Adipose tissue (tissue), 3 donors: Measurements from ENCODE around the gene MAGI1. TPM values are rescaled to one million over a fixed set of nuclear protein-coding genes. Genes with fewer than 3 reads are reported as not detected.

Experiments
- H3K27ac ChIP-seq: one replicate; pipeline ENCODE4 v1.5.1; 2013; ENCODE audit warnings: low read depth, low read length
- WGBS, 3 donors: extraction: QIAGEN DNeasy Blood & Tissue Kit; methylation state at CpG; one replicate each; pipeline ENCODE4 v1.1.7; 2013; 5-methylcytosine and 5-hydroxymethylcytosine counted together
- polyA plus RNA-seq, 3 donors: library from polyadenylated mRNA; stranded (reverse); fragments of 200-250 nt; gene quantifications; one replicate each; pipeline ENCODE4 v1.2.3, GENCODE V29; 2013
- donor health status: healthy with polysubstance abuse.
- donor health status: Bipolar disorder and iron deficiency.
- donor health status: healthy.

The MAGI1 gene
- polyA plus RNA-seq, 3 donors, result 8.8 to 10.5 (median 10.4) TPM

DNA sequence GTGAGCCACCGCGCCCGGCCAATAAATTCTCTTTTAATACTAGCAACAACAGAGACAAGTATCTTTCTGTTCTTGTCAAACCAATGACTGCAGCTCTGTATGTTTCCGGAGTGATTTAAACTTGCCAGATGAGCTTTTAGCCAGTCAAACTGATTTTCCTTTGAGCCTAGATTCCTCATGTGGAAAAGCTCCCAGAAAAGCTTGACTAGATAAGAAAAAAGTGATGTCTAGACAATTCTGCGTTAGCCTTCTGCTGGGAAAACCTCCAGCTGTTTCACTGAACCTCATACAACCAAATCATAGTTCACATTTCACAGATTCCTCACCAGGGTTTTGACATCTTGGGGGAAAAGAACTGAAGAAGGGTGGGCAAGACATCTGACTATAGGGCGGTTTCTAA, 78.6 kb downstream of the MAGI1 start:
- 40 to 66% (median 60%) methylated on average over 6 of the region's 6 CpGs for WGBS, 3 donors

DNA sequence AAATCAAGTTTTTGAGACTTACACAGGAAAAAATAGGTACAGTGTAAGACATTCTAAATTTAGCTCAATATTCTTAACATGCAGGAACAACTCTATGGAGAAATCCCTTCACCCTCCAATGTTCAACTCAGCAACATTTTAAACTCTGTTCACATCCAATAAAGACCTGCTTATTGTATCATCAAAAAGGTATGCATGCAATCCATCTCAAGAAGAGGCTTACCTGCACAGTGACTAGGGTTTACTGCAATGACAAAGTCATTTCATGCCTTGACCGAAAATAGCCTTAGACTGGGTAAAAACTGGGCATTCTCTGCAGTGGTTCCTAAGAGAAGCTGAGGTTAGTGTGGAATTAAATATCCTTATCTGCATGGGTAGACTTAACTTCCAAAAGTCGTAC, 80.5 kb downstream of the MAGI1 start:
- no peak overlapping the region for H3K27ac ChIP-seq
- 92 to 95% (median 93%) methylated on average over 2 of the region's 2 CpGs for WGBS, 3 donors

More for the DNA sequence above, 78.6 kb downstream of the MAGI1 start:
- H3K27ac ChIP-seq, result no peak overlapping the region

DNA sequence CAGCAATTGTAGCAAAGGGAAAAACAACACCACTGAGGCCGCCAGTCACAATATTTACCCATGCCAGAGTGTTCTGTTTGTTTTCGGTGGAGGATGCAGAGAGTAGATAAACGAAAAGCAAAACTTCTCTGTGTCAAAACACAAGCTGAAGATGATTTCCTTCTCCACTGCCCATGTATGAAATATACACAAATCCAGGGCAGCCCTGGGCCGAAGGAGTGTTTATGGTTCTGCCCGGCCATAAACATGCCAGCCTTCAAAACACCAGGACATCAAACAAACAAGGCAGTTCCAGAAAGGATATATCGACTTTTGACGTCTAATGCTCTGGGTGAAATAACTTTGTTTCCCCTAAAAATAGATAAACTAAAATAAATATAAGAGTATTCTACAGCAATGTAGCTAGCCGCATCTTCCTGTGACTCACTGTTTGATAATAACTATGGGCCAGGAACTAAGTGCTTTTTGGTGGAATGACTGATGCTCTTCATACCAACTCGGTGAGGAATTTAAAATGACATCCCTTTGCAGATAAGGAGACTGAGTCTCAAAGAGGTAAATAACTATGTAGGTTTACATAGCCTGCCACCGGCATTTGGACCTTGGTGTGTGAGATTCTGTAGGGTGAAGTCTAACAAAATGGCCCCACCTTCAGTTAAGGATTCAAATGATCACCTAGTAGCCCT, 82.8 kb downstream of the MAGI1 start:
- WGBS, 3 donors, result 63 to 89% (median 82%) methylated on average over 10 of the region's 10 CpGs
- no peak overlapping the region for H3K27ac ChIP-seq

DNA sequence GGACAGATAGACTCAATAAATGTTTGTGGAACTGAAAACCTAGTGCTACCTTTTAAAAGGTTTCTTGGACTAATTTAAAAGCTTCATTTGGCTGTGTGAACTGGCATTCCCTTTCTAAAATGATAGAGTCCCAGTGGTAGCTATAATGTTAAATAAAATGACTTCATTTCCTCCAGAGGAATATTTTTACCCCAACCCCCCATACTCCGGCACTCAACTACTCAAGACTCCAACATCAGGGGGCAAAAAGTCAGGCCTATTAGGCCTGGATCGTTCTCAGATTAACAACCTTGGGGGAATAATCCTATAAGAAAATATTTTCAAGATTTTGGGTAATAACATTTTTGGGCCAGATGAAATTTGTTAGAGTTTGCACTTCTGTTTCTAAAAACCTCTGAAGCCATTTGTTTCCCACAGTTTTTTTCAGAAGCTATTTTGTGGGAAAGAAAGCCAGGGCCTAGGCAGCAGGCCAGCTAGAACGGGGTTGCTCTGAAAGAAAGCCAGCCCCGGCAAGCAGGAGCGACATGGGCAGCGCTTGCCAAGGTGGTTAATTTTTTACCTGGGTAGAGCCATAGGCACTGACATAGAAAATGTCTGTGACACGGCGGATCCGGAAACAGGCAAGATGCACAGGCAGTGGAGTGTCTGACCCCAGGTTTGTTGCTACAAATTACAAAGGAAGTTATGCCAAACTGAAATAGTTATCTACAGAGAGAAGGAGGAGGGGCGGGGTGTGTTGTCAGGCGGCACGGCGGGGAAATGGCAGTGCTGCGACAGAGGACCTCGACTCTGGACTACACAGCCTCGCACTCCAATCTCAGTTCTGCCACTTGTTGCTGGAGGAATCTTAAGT, 84.6 kb downstream of the MAGI1 start:
- WGBS, 3 donors, result 22 to 52% (median 36%) methylated on average over 16 of the region's 16 CpGs
- H3K27ac ChIP-seq, result no peak overlapping the region

DNA sequence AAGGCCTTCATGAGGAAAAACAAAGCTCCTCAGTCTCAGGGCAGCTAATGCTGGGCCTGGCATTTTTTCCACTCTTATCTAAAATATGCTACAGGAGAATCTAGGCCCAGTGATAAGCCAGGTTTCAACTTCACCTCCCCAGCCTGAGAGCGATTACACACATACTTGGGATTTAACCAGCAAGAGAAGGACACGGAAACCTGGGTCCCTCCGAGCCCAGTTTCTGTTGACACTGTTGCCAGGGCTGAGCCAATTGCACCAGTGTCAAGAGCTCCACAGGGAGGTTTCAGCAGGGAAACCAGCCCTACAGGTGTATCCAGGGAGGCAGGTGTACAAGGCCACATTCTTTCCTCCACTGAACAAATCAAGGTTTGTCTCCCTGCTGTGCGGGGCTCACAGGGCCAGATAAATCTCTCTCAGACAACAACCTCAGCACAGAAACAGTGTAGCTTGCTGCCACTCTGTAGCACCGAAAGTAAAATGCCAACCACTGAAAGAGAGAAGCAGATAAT, 85.4 kb downstream of the MAGI1 start:
- no peak overlapping the region for H3K27ac ChIP-seq
- WGBS, 3 donors, result 29 to 66% (median 65%) methylated on average over 5 of the region's 5 CpGs

DNA sequence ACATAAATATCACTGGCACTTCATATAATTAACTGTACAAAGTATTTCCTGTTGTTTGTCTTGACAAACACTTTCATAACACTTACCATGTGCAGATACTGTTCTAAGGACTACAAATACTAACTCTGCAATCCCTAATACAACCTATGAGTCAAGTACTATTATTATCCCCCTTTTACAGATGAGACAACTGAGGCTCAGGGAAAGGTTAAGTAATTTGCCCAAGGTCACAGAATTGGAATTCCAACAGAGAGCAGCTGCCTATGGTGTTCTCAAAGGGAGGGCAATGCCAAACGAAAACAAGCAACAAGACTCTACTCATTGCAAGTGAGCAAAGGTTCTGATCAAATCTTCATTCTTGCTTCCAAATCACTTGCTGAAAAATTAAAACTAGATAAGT, 85.9 kb downstream of the MAGI1 start:
- no peak overlapping the region for H3K27ac ChIP-seq
- 29 to 86% (median 69%) methylated on average over 1 of the region's 1 CpG for WGBS, 3 donors

DNA sequence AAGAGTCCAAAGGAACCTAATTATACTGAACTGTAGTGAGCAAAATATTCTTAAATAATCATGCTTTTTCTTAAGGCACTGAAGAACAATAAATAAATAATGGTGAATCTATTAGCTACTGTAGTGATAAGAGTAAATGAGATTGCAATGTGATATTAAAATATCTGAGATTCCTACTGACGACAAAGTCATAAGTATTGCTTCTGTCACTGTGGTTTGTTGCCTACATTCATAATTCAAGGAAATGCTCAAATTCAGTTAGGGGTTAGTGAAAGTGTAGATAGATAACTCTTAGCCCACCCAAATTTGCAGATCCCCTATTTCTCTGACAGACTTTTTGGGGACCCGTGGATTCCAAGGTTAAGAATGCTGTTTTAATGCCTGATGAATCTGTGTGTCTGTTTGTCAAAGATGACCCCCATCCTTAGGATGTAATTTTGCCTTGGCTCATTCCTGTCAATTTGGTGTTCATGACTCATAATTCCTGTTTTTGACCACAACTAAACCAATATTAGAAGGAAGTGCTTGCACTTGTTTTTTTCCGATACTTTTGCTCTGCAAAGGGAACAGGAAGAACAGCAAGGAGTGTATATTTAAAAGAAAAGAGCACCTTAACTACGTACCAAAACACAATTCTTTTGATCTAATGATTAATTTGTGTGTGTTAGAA, 86.7 kb downstream of the MAGI1 start:
- WGBS, 3 donors, result 46 to 50% (median 47%) methylated on average over 4 of the region's 4 CpGs
- no peak overlapping the region for H3K27ac ChIP-seq

DNA sequence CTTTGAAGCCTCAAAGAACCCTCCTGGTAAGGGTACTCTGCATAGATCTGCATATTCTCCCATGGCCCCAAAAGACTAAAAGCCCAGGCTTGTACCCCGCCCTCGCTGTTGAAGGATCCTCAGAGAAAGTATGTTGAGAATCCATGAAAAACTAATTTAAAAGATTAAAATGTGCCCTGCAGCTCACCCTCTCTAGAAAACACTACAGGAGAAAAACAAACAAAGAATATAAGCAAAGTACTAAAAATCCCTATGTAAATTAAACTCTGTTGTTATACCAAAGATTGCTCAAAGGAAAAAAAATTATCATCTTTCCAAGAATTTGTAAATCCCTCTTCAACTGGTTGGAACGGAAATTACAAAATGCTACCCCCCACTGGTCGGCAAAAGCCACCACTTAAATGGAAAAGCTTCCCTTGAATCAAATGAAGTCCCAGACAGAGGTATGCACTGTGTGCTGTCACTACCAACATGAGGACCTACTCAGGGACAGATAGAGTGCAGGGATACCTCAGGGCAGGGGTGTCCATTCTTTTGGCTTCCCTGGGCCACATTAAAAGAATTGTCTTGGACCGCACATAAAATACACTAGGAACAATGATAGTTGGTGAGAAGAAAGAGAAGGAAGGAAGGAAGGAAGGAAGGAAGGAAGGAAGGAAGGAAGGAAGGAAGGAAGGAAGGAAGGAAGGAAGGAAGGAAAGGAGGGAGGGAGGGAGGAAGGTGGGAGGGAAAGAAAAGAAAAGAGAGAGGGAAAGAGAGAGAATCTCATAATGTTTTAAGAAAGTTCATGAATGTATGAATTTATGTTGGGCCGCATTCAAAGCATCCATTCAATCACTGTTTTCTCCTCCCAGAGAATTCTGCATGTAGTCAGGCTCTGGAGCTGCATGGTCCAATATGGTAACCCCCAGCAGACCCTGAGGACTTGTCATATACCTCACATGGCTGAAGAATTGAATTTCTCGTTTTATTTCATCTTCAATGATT, 88.1 kb downstream of the MAGI1 start:
- 82 to 88% (median 87%) methylated on average over 7 of the region's 7 CpGs for WGBS, 3 donors
- H3K27ac ChIP-seq, result no peak overlapping the region

DNA sequence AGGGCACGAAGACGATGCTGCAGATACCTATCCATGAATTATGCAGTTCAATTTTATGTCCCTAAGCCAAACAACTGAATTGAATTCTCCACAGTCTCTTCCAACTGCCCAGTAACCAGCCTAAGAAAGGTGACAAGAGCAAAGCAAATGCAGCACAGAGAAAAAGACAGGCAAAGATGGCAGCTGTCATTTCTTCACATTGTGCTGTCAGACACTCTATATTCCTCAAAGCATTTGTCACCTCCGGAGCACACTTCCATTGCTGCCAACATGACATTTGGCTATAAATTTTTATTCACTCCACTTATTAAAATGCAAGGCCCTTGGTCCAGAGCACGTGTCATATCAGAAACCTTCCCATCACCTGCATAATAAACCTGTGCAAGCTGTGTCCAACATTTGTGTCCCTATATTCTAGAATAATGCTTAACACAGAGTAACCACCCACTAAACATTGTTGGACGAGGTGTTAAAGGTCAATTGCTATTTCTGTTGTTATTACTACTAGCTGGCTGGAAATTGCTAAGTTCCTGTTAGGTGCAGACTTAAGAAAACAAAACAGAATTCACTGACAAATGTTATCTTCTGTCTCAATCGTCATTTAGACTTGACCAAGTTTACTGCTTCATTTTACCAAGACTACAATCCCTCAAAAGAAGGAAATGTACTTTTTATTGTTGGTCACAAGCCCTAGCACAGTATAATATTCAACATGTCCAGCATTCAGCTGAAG, 89.7 kb downstream of the MAGI1 start:
- 56 to 68% (median 61%) methylated on average over 6 of the region's 6 CpGs for WGBS, 3 donors

DNA sequence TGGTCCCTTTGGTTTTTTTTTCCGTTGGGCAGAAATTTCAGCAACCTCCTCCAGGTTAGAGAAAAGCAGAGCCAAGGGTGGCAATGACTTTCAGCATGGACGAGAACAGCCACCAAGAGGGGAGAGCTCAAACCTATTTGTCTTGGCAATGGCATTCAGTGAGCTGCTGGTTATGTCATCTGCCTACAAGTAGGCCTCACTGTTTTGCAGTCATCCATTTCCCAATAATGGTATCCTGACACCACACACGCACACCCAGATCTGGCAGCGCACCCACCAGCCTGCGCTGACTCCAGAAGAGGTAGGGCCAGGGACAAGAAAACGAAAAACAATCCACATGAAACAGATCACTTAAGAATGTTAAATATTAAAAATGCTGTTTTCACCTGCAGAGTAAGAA, 92.3 kb downstream of the MAGI1 start:
- WGBS, 3 donors, result 56 to 58% (median 56%) methylated on average over 6 of the region's 6 CpGs
- H3K27ac ChIP-seq, result no peak overlapping the region

More for the DNA sequence above, 89.7 kb downstream of the MAGI1 start:
- no peak overlapping the region for H3K27ac ChIP-seq

DNA sequence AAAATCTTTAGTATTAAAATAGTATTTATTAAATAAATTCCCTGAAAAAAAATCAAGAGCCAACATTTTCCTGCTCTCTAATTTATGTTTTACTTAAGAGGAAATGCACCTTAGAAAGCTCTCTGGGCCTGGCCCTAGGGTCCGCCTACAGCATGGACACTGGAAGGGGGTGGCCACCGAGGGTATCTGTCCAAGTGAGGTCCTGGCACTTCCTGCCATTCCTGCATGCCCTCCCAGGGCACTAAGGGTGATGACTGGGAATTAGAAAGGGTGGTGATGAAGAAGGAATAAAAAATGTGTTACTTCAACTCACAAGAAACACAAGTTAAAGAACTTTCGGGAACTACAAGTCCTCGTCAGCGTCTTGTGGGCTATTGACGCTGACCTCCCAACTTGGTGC, 92.8 kb downstream of the MAGI1 start:
- H3K27ac ChIP-seq, result no peak overlapping the region
- WGBS, 3 donors, result 54 to 75% (median 68%) methylated on average over 6 of the region's 6 CpGs

DNA sequence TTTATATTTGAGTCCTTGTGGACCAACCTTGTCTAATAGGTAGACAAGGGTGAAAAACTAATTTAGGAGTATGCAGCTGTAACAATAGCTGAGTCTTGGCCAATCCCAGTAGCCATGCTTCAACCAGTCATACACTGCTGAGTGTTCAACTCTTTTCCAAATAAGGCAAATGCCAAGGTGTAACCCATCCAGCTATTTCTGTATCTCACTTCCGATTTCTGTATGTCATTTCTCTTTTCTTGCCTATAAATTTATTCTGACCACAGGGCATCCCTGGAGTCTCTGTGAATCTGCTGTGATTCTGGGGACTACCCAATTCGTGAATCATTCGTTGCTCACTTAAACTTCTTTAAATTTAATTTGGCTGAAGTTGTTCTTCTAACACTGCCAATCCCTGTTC, 93.2 kb downstream of the MAGI1 start:
- WGBS, 3 donors, result 75 to 91% (median 79%) methylated on average over 3 of the region's 3 CpGs

DNA sequence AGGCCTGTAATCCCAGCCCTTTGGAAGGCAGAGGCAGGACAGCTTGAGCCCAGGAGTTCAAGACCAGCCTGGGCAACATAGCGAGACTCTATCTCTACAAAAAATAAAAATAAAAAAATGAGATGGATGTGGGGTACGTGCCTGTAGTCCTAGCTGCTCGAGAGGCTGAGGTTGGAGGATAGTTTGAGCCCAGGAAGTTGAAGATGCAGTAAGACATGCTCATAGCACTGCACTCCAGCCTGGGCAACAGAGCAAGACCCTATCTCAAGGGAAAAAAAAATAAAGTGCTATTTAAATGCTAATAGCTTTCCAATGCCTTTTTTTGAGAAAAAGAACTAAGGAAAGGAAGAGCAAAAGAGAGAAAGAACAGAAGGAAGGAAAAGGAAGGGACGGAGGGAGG, 94.5 kb downstream of the MAGI1 start:
- H3K27ac ChIP-seq, result no peak overlapping the region
- WGBS, 3 donors, result 90 to 93% (median 91%) methylated on average over 4 of the region's 4 CpGs

More for the DNA sequence above, 93.2 kb downstream of the MAGI1 start:
- no peak overlapping the region for H3K27ac ChIP-seq

DNA sequence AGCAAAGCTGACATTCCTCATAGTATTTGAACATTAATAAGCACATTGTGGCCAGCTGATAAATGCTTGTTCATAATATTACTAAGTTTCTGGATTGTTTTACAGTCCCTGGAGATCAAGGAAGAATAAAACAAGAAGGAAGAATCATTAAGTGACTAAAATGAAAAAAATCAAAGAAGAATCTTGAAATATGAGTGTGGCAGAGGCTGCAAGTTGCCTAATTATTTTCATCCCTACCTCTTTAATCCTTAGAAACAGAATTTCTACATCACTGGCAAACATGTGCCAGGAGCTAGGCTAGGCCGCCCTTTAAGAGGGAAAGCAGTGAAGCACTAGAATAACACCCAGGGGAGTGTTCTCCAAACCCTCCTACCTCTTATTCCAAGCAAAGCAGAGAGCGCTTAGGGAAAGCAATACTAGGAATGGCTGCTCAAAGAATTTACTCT, 98.9 kb downstream of the MAGI1 start:
- 62 to 83% (median 62%) methylated on average over 2 of the region's 2 CpGs for WGBS, 3 donors
- H3K27ac ChIP-seq, result no peak overlapping the region

DNA sequence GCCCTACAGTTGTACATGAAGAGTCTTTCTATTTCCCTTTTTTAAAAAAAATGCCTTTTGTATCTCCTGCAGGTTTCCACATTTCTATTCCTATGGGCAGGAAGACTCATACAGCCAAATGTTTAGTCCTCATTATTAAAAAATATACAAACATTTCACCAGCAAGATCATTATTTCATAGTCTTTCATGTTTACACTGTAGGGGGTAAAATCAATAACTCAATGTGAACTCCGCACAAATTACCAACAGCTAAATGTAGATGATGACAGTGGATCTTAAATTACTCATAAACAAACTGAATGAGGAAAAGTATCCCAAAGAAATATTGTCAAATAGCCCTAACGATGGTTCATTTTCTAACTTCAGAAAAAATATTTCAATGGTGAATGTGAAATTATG, 99.5 kb downstream of the MAGI1 start:
- 68 to 83% (median 75%) methylated on average over 2 of the region's 2 CpGs for WGBS, 3 donors
- H3K27ac ChIP-seq, result no peak overlapping the region

DNA sequence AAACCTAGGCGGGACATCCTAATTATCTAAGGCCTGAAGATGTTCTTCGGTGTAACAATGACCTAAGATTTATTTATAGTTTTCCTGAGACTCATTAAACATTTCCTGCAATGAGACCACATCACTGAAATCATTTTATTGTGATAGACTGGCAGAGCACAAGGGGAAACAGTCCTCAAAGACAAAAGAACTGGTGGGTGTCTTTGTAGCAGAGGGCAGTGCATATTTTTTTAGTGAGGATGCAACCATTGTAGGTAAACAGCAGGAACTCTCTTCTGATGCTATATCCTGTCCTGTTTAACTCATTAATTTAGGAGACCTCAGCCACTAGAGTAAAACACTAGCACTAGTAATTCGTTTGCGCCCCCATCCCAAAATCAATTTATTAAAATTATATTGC, 100.0 kb downstream of the MAGI1 start:
- H3K27ac ChIP-seq, result no peak overlapping the region
- 63 to 83% (median 70%) methylated on average over 4 of the region's 4 CpGs for WGBS, 3 donors

DNA sequence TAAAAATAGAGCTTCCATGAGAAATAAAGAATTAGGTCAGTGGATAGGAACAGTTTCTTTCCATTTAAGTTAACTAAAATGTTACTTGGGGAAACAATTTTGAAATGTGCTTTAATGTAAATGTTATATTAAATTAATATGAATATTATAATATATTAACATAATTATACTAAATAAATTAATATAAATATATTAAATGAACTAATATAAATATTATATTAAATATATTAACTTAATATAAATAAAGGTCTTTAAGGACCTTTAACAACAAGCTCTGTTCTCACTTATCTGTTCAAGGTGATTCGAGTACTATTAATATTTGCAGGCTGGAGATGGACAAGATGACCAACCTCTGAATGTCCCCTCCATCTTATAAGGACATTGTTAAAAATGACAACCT, 100.6 kb downstream of the MAGI1 start:
- H3K27ac ChIP-seq, result no peak overlapping the region
- WGBS, 3 donors, result 77 to 79% (median 78%) methylated on average over 1 of the region's 1 CpG
